Neural cell (in vitro differentiated cells): ENCODE data around the gene RBMS3. TPM values are rescaled to one million over a fixed set of nuclear protein-coding genes. Genes with fewer than 3 reads are reported as not detected.

Experiments
- H2AFZ ChIP-seq: fragments of 200-600, 300-800 bp; sonication (generic), shearing (Covaris generic); 2 replicates; pipeline ENCODE4 v1.6.0; 2014; ENCODE audit warnings: low read depth, mild to moderate bottlenecking, antibody characterized with exemption, low read length, moderate library complexity
- H3F3A ChIP-seq: fragments of 200-600 bp; shearing (Covaris generic); 2 replicates; pipeline ENCODE4 v1.6.1; 2016; ENCODE audit warnings: mild to moderate bottlenecking, moderate library complexity, mixed read lengths, antibody characterized with exemption, low read length; ENCODE audit not compliant: insufficient read depth, poor library complexity, severe bottlenecking
- H3K27ac ChIP-seq: fragments of 200-600, 300-800 bp; sonication (generic), shearing (Covaris generic); 2 replicates; pipeline ENCODE4 v1.5.1; 2014; ENCODE audit warnings: mild to moderate bottlenecking, low read length, moderate library complexity
- H3K27me3 ChIP-seq: fragments of 300-800, 200-600 bp; sonication (generic), shearing (Covaris generic); 2 replicates; pipeline ENCODE4 v1.6.0; 2014; ENCODE audit warnings: mild to moderate bottlenecking, low read depth, low read length, moderate library complexity; ENCODE audit not compliant: insufficient read depth
- H3K36me3 ChIP-seq: fragments of 300-800, 200-600 bp; sonication (generic), shearing (Covaris generic); 2 replicates; pipeline ENCODE4 v1.5.1; 2014; ENCODE audit warnings: mild to moderate bottlenecking, antibody characterized with exemption, low read length, moderate library complexity; ENCODE audit not compliant: insufficient read depth
- H3K4me2 ChIP-seq: fragments of 300-800, 200-600 bp; sonication (generic), shearing (Covaris generic); 2 replicates; pipeline ENCODE4 v1.6.0; 2014; ENCODE audit warnings: mild to moderate bottlenecking, low read length
- H3K4me3 ChIP-seq: fragments of 300-800, 200-600 bp; sonication (generic), shearing (Covaris generic); 2 replicates; pipeline ENCODE4 v1.5.1; 2014; ENCODE audit warnings: mild to moderate bottlenecking, low read length, moderate library complexity
- H3K79me2 ChIP-seq: fragments of 200-600 bp; shearing (Covaris generic); replicated peaks from 2 replicates; pipeline ENCODE4 v1.6.0; 2014; ENCODE audit warnings: mild to moderate bottlenecking, low read length, moderate library complexity; ENCODE audit not compliant: insufficient read depth
- H3K9ac ChIP-seq: fragments of 300-800, 200-600 bp; sonication (generic), shearing (Covaris generic); 2 replicates; pipeline ENCODE4 v1.6.1; 2016; ENCODE audit warnings: mild to moderate bottlenecking, low read length, mixed read lengths
- H3K9me2 ChIP-seq: fragments of 200-600 bp; shearing (Covaris generic); 2 replicates; pipeline ENCODE4 v1.6.1; 2016; ENCODE audit warnings: mild to moderate bottlenecking, low read length, mixed read lengths; ENCODE audit not compliant: insufficient read depth
- H3K9me3 ChIP-seq: fragments of 200-600, 300-800 bp; sonication (generic), shearing (Covaris generic); 2 replicates; pipeline ENCODE4 v1.6.1; 2016; ENCODE audit warnings: mild to moderate bottlenecking, mixed run types, low read length, moderate library complexity, mixed read lengths
- H4K20me1 ChIP-seq: fragments of 200-600 bp; shearing (Covaris generic); 2 replicates; pipeline ENCODE4 v1.6.1; 2016; ENCODE audit warnings: mild to moderate bottlenecking, mixed run types; ENCODE audit not compliant: insufficient read depth
- CTCF ChIP-seq: fragments of 450-650 bp; IDR thresholded peaks from 2 replicates; pipeline ENCODE4 v1.5.1; 2014; ENCODE audit warnings: antibody characterized with exemption, mild to moderate bottlenecking, moderate library complexity; ENCODE audit not compliant: poor library complexity, severe bottlenecking
- EP300 ChIP-seq: fragments of 450-650 bp; conservative IDR thresholded peaks from 2 replicates; pipeline ENCODE4 v1.6.1; 2014; ENCODE audit warnings: antibody characterized with exemption, mild to moderate bottlenecking, moderate library complexity; ENCODE audit not compliant: poor library complexity, severe bottlenecking
- EZH2 ChIP-seq: fragments of 200-600, 300-800 bp; shearing (Covaris generic), sonication (generic); IDR thresholded peaks from 2 replicates; pipeline ENCODE4 v1.6.1; 2014; ENCODE audit warnings: antibody characterized with exemption, low read length, borderline replicate concordance, mild to moderate bottlenecking; ENCODE audit not compliant: insufficient read depth, poor library complexity, severe bottlenecking
- MXI1 ChIP-seq: fragments of 450-650 bp; conservative IDR thresholded peaks from 2 replicates; pipeline ENCODE4 v1.6.1; 2014; ENCODE audit warnings: antibody characterized with exemption, mild to moderate bottlenecking; ENCODE audit not compliant: poor library complexity, severe bottlenecking
- POLR2AphosphoS5 ChIP-seq: IDR thresholded peaks from 2 replicates; pipeline ENCODE4 v1.6.1; 2012
- RAD21 ChIP-seq: fragments of 450-650 bp; conservative IDR thresholded peaks from 2 replicates; pipeline ENCODE4 v1.6.1; 2014; ENCODE audit warnings: antibody characterized with exemption, mild to moderate bottlenecking, moderate library complexity
- REST ChIP-seq: IDR thresholded peaks from 2 replicates; pipeline ENCODE4 v1.6.1; 2012; ENCODE audit warnings: borderline replicate concordance
- SMC3 ChIP-seq: fragments of 450-650 bp; conservative IDR thresholded peaks from 2 replicates; pipeline ENCODE4 v1.6.1; 2014; ENCODE audit warnings: antibody characterized with exemption, mild to moderate bottlenecking, moderate library complexity; ENCODE audit not compliant: poor library complexity
- TAF1 ChIP-seq: IDR thresholded peaks from 2 replicates; pipeline ENCODE4 v1.6.1; 2012; ENCODE audit warnings: low read depth
- polyA plus RNA-seq: library from polyadenylated mRNA; depleted of rRNA; stranded (reverse); fragments of >200 nt; gene quantifications from 2 replicates; pipeline ENCODE4 v1.2.3, GENCODE V29; 2014

The RBMS3 gene
- polyA plus RNA-seq, 1 donor from 2014 or later: 0.53 TPM

DNA sequence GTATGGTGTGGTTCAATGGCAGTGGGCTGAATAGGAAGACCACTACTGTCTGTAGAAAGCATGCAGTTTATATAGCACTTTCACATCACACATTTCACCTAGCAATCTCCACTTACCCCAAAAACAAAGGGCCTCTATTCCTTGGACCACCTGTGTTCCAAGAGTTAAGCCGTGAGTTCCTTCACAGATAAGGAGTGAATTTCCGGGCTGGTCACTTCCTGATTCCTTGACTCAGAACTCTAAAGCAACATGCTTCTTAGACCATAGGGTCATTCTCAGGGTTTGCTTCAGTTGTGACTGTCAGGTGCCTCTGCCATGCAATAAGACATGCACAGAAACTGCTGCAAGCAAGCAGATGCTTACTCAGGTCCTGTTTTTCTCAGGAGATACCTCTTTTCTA, 737.0 kb downstream of the RBMS3 start:
- Histone ChIP-seq H3K9me3 (no peaks in the 10 kb centered on the region), H3K9me2 (no peaks in the 10 kb centered on the region), H3F3A (no peaks in the 10 kb centered on the region), H2AFZ (no peak overlapping the region), H3K27me3 (no peaks in the 10 kb centered on the region), H3K4me3 (no peak overlapping the region), H3K79me2 (no peaks in the 10 kb centered on the region), H3K36me3 (no peaks in the 10 kb centered on the region), H3K4me2 (no peak overlapping the region), H4K20me1 (no peaks in the 10 kb centered on the region), H3K27ac (no peak overlapping the region), H3K9ac (no peak overlapping the region)
- TF ChIP-seq EP300: no peak

DNA sequence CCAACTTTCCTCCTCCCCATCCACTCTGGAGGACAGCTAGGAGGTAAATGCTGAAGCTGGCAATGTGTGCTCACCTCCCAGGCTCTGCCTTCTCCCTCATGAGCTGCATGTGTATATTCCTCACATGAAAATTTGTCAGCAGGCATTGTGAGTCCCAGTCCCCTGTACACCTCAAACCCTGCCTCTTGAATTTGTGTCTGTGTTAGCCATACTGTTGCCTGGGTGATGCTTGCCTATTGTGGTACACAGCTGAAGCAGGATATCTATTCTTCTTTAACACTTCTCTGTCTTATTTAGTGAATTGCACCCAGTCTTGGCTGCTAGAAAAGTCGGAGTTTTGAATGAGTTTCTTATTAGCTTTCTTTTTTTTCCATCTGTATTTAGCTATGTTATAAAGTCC, 739.5 kb downstream of the RBMS3 start:
- no peaks in the 10 kb centered on the region for H3K9me2 ChIP-seq
- H3K4me2 ChIP-seq: no peak overlapping the region
- no peak overlapping the region for H2AFZ ChIP-seq
- TF ChIP-seq TAF1: no peak
- no peak for TF ChIP-seq CTCF
- TF ChIP-seq RAD21: no peak
- TF ChIP-seq EZH2: no peak
- no peak for TF ChIP-seq EP300
- no peak for TF ChIP-seq REST
- TF ChIP-seq POLR2AphosphoS5: no peak
- TF ChIP-seq SMC3: no peak
- no peak for TF ChIP-seq MXI1
- H3K27ac ChIP-seq: no peak overlapping the region
- no peaks in the 10 kb centered on the region for H3F3A ChIP-seq
- no peaks in the 10 kb centered on the region for H3K27me3 ChIP-seq
- H3K36me3 ChIP-seq: no peaks in the 10 kb centered on the region
- no peak overlapping the region for H3K9ac ChIP-seq
- H3K4me3 ChIP-seq: no peak overlapping the region
- no peaks in the 10 kb centered on the region for H3K9me3 ChIP-seq
- no peaks in the 10 kb centered on the region for H3K79me2 ChIP-seq
- no peaks in the 10 kb centered on the region for H4K20me1 ChIP-seq

DNA sequence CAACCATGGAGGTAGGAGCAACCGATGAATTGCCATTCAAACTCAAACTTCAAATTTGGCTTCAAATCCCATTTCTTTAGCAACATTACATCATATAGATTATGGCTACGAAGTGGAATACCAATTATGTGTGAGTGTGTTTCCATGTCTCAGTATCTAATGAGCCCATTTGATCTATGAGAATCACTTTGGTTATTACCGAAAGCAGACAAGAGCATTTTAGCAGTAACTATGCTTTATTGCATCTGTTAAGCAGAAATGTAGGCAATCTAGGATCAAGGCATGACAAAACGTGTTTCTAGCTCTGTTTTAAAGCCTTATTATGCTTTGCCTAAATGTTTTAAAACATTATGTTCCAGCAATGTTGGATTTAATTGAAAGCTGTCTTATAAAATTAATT, 743.6 kb downstream of the RBMS3 start:
- H3K27ac ChIP-seq: no peak overlapping the region
- H3K9me2 ChIP-seq: no peaks in the 10 kb centered on the region
- no peak overlapping the region for H2AFZ ChIP-seq
- no peaks in the 10 kb centered on the region for H3K9me3 ChIP-seq
- H4K20me1 ChIP-seq: no peaks in the 10 kb centered on the region
- no peaks in the 10 kb centered on the region for H3K27me3 ChIP-seq
- H3K4me2 ChIP-seq: no peak overlapping the region
- H3K9ac ChIP-seq: no peak overlapping the region
- TF ChIP-seq POLR2AphosphoS5: no peak
- TF ChIP-seq TAF1: no peak
- TF ChIP-seq CTCF: no peak
- no peaks in the 10 kb centered on the region for H3K36me3 ChIP-seq
- no peaks in the 10 kb centered on the region for H3K79me2 ChIP-seq
- H3K4me3 ChIP-seq: no peak overlapping the region
- no peaks in the 10 kb centered on the region for H3F3A ChIP-seq
